ENCODE data around the gene HES6.
"Not testable (repeated sequence)": the region's sequence is repeated elsewhere in the genome, so short reads cannot be mapped to it uniquely, and the experiment has no call there.

Gene HES6

GRCh38 chr2:238272156-238272555 lies 32.3 kb upstream of the HES6 start:
- DNase-seq = no peak

GRCh38 chr2:238271686-238272085 lies 31.8 kb upstream of the HES6 start:
- DNase-seq = not testable (repeated sequence)

GRCh38 chr2:238271061-238271554 lies 31.3 kb upstream of the HES6 start:
- no peak for DNase-seq

GRCh38 chr2:238270606-238271005 lies 30.8 kb upstream of the HES6 start:
- no peak for DNase-seq

- no peak for DNase-seq
Observed at GRCh38 chr2:238269741-238270140, 29.9 kb upstream of the HES6 start.

- no peak for DNase-seq
Observed at GRCh38 chr2:238267884-238268680, 28.2 kb upstream of the HES6 start.

- DNase-seq = no peak
Observed at GRCh38 chr2:238267341-238267710, 27.5 kb upstream of the HES6 start.

GRCh38 chr2:238265605-238266004 lies 25.8 kb upstream of the HES6 start:
- no peak for DNase-seq

GRCh38 chr2:238264072-238264460 lies 24.2 kb upstream of the HES6 start:
- no peak for DNase-seq

- DNase-seq = peak; percentile 68
Observed at GRCh38 chr2:238263204-238264071, 23.6 kb upstream of the HES6 start.

GRCh38 chr2:238262496-238263122 lies 22.8 kb upstream of the HES6 start:
- no peak for DNase-seq

GRCh38 chr2:238261718-238262375 lies 22.0 kb upstream of the HES6 start:
- no peak for DNase-seq

GRCh38 chr2:238260883-238261282 lies 21.0 kb upstream of the HES6 start:
- DNase-seq = no peak

- DNase-seq = no peak
Observed at GRCh38 chr2:238259061-238260020, 19.5 kb upstream of the HES6 start.

- no peak for DNase-seq
Observed at GRCh38 chr2:238257786-238258700, 18.2 kb upstream of the HES6 start.

- DNase-seq = peak; percentile 48
Observed at GRCh38 chr2:238256594-238257104, 16.8 kb upstream of the HES6 start.

- DNase-seq = no peak
Observed at GRCh38 chr2:238256111-238256510, 16.3 kb upstream of the HES6 start.

GRCh38 chr2:238255636-238256035 lies 15.8 kb upstream of the HES6 start:
- no peak for DNase-seq

GRCh38 chr2:238255151-238255551 lies 15.3 kb upstream of the HES6 start:
- no peak for DNase-seq

- DNase-seq = no peak
Observed at GRCh38 chr2:238254095-238254723, 14.4 kb upstream of the HES6 start.

Data from GF-D8 (cell line).